MM.1S (cell line): ENCODE measurements around the gene KCNQ1.

ENCODE experiments used
- DNase-seq: peaks from one replicate; pipeline ENCODE4 v3.0.0-alpha.2; 2015
- H2AFZ ChIP-seq: fragments of 300-600 bp; sonication (generic); 2 replicates; pipeline ENCODE4 v1.6.0; 2016; ENCODE audit warnings: antibody characterized with exemption, low read length
- H3F3A ChIP-seq: fragments of 300-600 bp; sonication (generic); 2 replicates; pipeline ENCODE4 v1.6.1; 2016; ENCODE audit warnings: mild to moderate bottlenecking, antibody characterized with exemption, low read length, moderate library complexity, mixed read lengths; ENCODE audit not compliant: insufficient read depth
- H3K27ac ChIP-seq: fragments of 300-600 bp; sonication (generic); 2 replicates; pipeline ENCODE4 v1.5.1; 2016; ENCODE audit warnings: mild to moderate bottlenecking, low read length
- H3K27me3 ChIP-seq: fragments of 300-600 bp; sonication (generic); replicated peaks from 2 replicates; pipeline ENCODE4 v1.6.0; 2016; ENCODE audit warnings: low read length; ENCODE audit not compliant: insufficient read depth
- H3K36me3 ChIP-seq: fragments of 300-600 bp; sonication (generic); replicated peaks from 2 replicates; pipeline ENCODE4 v1.6.1; 2016; ENCODE audit warnings: mild to moderate bottlenecking, low read length, mixed read lengths; ENCODE audit not compliant: insufficient read depth
- H3K4me1 ChIP-seq: fragments of 300-600 bp; sonication (generic); 2 replicates; pipeline ENCODE4 v1.6.1; 2016; ENCODE audit warnings: low read length, mixed read lengths
- H3K4me2 ChIP-seq: fragments of 300-600 bp; sonication (generic); 2 replicates; pipeline ENCODE4 v1.6.0; 2016; ENCODE audit warnings: low read depth, low read length
- H3K4me3 ChIP-seq: fragments of 300-600 bp; sonication (generic); 2 replicates; pipeline ENCODE4 v1.5.1; 2016; ENCODE audit warnings: low read length, mixed read lengths
- H3K79me2 ChIP-seq: fragments of 300-600 bp; sonication (generic); 2 replicates; pipeline ENCODE4 v1.6.1; 2016; ENCODE audit warnings: mixed run types, low read length, mixed read lengths
- H3K9ac ChIP-seq: fragments of 300-600 bp; sonication (generic); 2 replicates; pipeline ENCODE4 v1.6.1; 2016; ENCODE audit warnings: low read length, mixed read lengths
- H3K9me2 ChIP-seq: fragments of 300-600 bp; sonication (generic); replicated peaks from 2 replicates; pipeline ENCODE4 v1.6.1; 2016; ENCODE audit warnings: mild to moderate bottlenecking, low read length, mixed read lengths; ENCODE audit not compliant: insufficient read depth
- H3K9me3 ChIP-seq: fragments of 300-600 bp; sonication (generic); replicated peaks from 2 replicates; pipeline ENCODE4 v1.6.1; 2016; ENCODE audit warnings: mild to moderate bottlenecking, low read length, mixed read lengths; ENCODE audit not compliant: insufficient read depth
- H4K20me1 ChIP-seq: fragments of 300-600 bp; sonication (generic); 2 replicates; pipeline ENCODE4 v1.6.1; 2016; ENCODE audit warnings: mild to moderate bottlenecking, low read length, moderate library complexity, mixed read lengths; ENCODE audit not compliant: insufficient read depth
- EZH2 ChIP-seq: fragments of 300-600 bp; sonication (generic); optimal IDR thresholded peaks from 2 replicates; pipeline ENCODE3; 2017; ENCODE audit warnings: low read depth, mild to moderate bottlenecking, antibody characterized with exemption, low read length, mixed read lengths
- EZH2phosphoT487 ChIP-seq: fragments of 300-600 bp; sonication (generic); IDR thresholded peaks from 2 replicates; pipeline ENCODE4 v1.6.1; 2018; ENCODE audit warnings: antibody characterized with exemption, low read length
- TF ChIP-seq, protein P1 (sequence below): fragments of 300-600 bp; sonication (generic); IDR thresholded peaks from 2 replicates; pipeline ENCODE4 v1.5.1; 2016; ENCODE audit warnings: antibody characterized with exemption, low read length, mixed read lengths

The KCNQ1 gene

DNA sequence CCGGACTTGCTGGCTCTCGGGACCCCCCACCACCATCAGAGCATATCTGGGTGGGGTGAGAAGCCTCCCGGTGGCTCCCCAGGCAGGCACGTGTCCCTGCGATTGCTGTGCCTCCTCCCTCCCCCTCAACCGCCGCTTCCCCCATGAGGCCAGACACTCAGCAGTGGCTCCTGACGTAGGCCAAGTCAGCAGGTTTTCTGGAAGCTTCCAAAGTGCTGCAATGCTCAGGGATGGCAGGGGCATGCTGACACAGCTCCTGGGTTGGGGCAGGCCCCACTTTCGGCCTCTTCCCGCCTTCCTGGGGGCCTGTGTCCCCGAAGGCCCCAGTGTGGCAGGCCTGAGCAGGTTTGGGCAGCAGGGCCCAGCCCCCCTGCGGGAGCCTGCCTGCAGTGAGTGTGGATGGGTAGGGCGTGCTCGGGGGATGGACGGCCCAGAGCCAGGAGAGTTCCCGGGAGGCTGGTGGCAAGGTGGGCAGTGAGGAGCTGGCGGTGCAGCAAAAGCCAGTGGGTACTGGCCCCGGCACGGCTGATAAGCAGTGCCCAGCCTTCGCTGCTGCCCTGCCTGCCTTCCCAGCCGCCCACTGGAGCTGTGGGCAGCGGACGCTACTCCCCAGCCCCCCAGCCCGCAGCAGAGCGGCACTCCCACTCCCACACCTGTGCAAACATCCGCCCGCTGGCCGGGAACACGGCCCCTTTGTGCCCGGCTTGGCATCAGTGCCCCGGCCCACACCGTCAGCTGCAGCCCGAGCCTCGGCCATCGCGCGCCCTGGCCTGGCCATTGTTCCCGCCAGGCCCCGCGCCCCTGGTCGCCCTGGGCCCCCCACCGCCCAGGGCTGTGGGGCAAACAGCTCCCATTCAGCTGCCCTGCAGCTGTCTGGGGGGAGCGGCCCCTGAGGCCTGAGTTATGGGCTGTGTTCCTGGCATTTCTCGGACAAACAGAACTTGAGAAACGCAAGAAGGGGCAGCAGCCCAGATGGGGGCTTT, 130.0 kb downstream of the KCNQ1 start:
- Histone ChIP-seq H3K4me1 (no peaks in the 10 kb centered on the region), H3K4me2 (no peak overlapping the region), H3K9me3 (no peaks in the 10 kb centered on the region), H3K27me3 (no peaks in the 10 kb centered on the region), H3F3A (no peaks in the 10 kb centered on the region), H3K4me3 (no peak overlapping the region), H3K9me2 (no peaks in the 10 kb centered on the region), H3K27ac (no peak overlapping the region), H3K36me3 (no peaks in the 10 kb centered on the region), H3K9ac (no peak overlapping the region), H4K20me1 (no peaks in the 10 kb centered on the region), H2AFZ (no peak overlapping the region), H3K79me2 (no peaks in the 10 kb centered on the region)
- TF ChIP-seq, protein P1, sequence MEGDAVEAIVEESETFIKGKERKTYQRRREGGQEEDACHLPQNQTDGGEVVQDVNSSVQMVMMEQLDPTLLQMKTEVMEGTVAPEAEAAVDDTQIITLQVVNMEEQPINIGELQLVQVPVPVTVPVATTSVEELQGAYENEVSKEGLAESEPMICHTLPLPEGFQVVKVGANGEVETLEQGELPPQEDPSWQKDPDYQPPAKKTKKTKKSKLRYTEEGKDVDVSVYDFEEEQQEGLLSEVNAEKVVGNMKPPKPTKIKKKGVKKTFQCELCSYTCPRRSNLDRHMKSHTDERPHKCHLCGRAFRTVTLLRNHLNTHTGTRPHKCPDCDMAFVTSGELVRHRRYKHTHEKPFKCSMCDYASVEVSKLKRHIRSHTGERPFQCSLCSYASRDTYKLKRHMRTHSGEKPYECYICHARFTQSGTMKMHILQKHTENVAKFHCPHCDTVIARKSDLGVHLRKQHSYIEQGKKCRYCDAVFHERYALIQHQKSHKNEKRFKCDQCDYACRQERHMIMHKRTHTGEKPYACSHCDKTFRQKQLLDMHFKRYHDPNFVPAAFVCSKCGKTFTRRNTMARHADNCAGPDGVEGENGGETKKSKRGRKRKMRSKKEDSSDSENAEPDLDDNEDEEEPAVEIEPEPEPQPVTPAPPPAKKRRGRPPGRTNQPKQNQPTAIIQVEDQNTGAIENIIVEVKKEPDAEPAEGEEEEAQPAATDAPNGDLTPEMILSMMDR = no peak
- TF ChIP-seq EZH2phosphoT487 (no peak), EZH2 (no peak)
- no peak for DNase-seq

DNA sequence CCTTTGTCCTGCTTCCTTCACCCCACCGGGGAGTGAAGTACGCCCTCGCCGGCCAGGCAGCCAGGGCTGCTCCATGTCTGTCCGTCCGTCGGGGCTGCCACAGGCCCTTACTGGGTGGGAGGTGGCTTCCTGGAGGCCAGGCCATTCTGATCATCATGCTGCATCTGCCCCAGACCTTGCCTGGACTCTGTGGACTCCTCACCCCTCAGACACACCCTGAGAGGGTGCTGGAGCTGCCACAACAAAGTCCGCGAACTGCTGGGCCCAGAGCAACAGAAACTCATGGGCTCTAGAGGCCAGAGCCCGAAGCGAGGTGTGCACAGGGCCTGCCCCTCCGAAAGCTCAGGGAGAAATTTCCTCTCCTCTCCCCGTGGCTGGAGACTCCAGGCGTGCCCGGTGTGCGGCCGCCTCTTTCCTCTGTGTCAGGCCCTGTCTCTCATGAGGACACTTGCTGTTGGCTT, 130.8 kb downstream of the KCNQ1 start:
- Histone ChIP-seq H3K27me3 (no peaks in the 10 kb centered on the region), H3K27ac (no peak overlapping the region), H3K4me3 (no peak overlapping the region)

DNA sequence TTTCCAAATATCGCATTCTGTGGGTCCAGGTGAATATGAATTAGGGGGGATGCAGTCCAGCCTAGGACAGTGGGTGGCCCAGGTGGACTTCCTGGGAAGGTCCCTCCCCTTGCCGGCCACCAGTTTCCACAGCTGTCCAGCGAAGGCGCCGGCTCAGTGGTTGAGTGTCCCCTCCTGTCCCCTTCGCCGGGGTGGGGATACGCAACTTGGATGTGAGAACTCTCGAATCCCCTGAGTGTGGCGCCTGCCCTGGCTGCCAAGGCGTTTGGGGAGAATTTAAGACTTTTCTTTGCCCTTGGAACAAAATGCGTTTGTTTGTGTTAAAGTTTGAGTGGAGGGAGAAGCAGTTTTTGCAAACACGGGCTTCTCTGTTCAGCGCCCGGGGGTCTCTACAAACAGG, 131.3 kb downstream of the KCNQ1 start:
- no peaks in the 10 kb centered on the region for H3K27me3 ChIP-seq
- no peaks in the 10 kb centered on the region for H3K79me2 ChIP-seq
- H3K4me1 ChIP-seq = no peaks in the 10 kb centered on the region
- H3K9ac ChIP-seq = no peak overlapping the region
- H3K9me3 ChIP-seq = no peaks in the 10 kb centered on the region
- no peak for DNase-seq
- no peak overlapping the region for H3K4me3 ChIP-seq
- H3F3A ChIP-seq = no peaks in the 10 kb centered on the region
- no peaks in the 10 kb centered on the region for H3K36me3 ChIP-seq
- H3K27ac ChIP-seq = no peak overlapping the region
- no peak overlapping the region for H2AFZ ChIP-seq
- TF ChIP-seq EZH2 (no peak), EZH2phosphoT487 (no peak)
- TF ChIP-seq, protein P1 = no peak
- no peak overlapping the region for H3K4me2 ChIP-seq
- H3K9me2 ChIP-seq = no peaks in the 10 kb centered on the region
- no peaks in the 10 kb centered on the region for H4K20me1 ChIP-seq

More for the DNA sequence above, 130.8 kb downstream of the KCNQ1 start:
- DNase-seq = no peak
- H3K9me3 ChIP-seq = no peaks in the 10 kb centered on the region
- no peaks in the 10 kb centered on the region for H4K20me1 ChIP-seq
- H3K79me2 ChIP-seq = no peaks in the 10 kb centered on the region
- TF ChIP-seq EZH2phosphoT487 (no peak), EZH2 (no peak)
- TF ChIP-seq, protein P1 = no peak
- H3K9me2 ChIP-seq = no peaks in the 10 kb centered on the region
- H3K4me1 ChIP-seq = no peaks in the 10 kb centered on the region
- H3F3A ChIP-seq = no peaks in the 10 kb centered on the region
- no peak overlapping the region for H3K9ac ChIP-seq
- H2AFZ ChIP-seq = no peak overlapping the region
- no peak overlapping the region for H3K4me2 ChIP-seq
- H3K36me3 ChIP-seq = no peaks in the 10 kb centered on the region
